ENCODE measurements around the gene S100A13. TPM values are rescaled to one million over a fixed set of nuclear protein-coding genes. Genes with fewer than 3 reads are reported as not detected.

The S100A13 gene
- total and polyA plus RNA-seq, 10 of the 15 experiments (the other 5 are each of a cell fraction or from before 2014, with no cell fraction given): 5.7 to 30.9 (median 9.1) TPM

- TF ChIP-seq BCL3 (IDR thresholded peaks at IDR 0.05; ENCODE audit: borderline replicate concordance, insufficient read depth, low read depth, low read length, poor library complexity, severe bottlenecking): no peak
- no peak for TF ChIP-seq MEF2B (IDR thresholded peaks at IDR 0.05; ENCODE audit: partially characterized antibody, poor library complexity, severe bottlenecking)
- no peak for TF ChIP-seq MTA2 (IDR thresholded peaks at IDR 0.05; ENCODE audit: low read depth)
- no peak for TF ChIP-seq YY1 (IDR thresholded peaks at IDR 0.05; ENCODE audit: low read depth, low read length)
- no peak for TF ChIP-seq TBL1XR1 (IDR thresholded peaks at IDR 0.05; ENCODE audit: low read depth, low read length)
- no peak for TF ChIP-seq RBBP5 (conservative IDR thresholded peaks at IDR 0.05)
- TF ChIP-seq BHLHE40 (IDR thresholded peaks at IDR 0.05; ENCODE audit: borderline replicate concordance in 1 of 2, low read depth in 2 of 2, low read length in 1 of 2): no peak
- TF ChIP-seq YBX1 (IDR thresholded peaks at IDR 0.05): no peak
- TF ChIP-seq JUND (IDR thresholded peaks at IDR 0.05; ENCODE audit: low read depth, low read length): no peak
- no peak for TF ChIP-seq KLF5 (IDR thresholded peaks at IDR 0.05; ENCODE audit: partially characterized antibody)
- TF ChIP-seq CBX5 (IDR thresholded peaks at IDR 0.05; ENCODE audit: low read depth): no peak
- no peak for TF ChIP-seq PAX5 (IDR thresholded peaks at IDR 0.05; ENCODE audit: borderline replicate concordance, low read depth, low read length)
- TF ChIP-seq ZNF207 (IDR thresholded peaks at IDR 0.05; ENCODE audit: borderline replicate concordance): no peak
- TF ChIP-seq RAD21 (IDR thresholded peaks at IDR 0.05; ENCODE audit: insufficient read depth, low read depth, low read length): no peak
- TF ChIP-seq USF2 (IDR thresholded peaks at IDR 0.05; ENCODE audit: borderline replicate concordance, low read depth, low read length): no peak
- TF ChIP-seq POLR2AphosphoS2 (IDR thresholded peaks at IDR 0.05; ENCODE audit: low read depth, low read length): no peak
- TF ChIP-seq REST (IDR thresholded peaks at IDR 0.05; ENCODE audit: low read depth, low read length): no peak
- no peak for TF ChIP-seq TCF12 (IDR thresholded peaks at IDR 0.05; ENCODE audit: low read depth, low read length)
- TF ChIP-seq CHD4 (IDR thresholded peaks at IDR 0.05): no peak
- Histone ChIP-seq H3K9me3 (replicated peaks; ENCODE audit: control insufficient read depth, insufficient read depth, low read length) (no peaks in the 10 kb centered on the region), H3K4me2 (ENCODE audit: control insufficient read depth, insufficient read depth) (no peak overlapping the region), H3K27ac (ENCODE audit: control insufficient read depth, insufficient read depth) (no peak overlapping the region), H3K36me3 (ENCODE audit: control insufficient read depth in 2 of 2, insufficient read depth in 2 of 2, low read length in 1 of 2) (no peaks in the 10 kb centered on the region), H3K4me1 (ENCODE audit: control insufficient read depth, insufficient read depth, low read length) (no peaks in the 10 kb centered on the region), H3K27me3 (replicated peaks in 1 of 2; ENCODE audit: control insufficient read depth in 2 of 2, insufficient read depth in 2 of 2, low read length in 1 of 2) (no peaks in the 10 kb centered on the region), H3K79me2 (ENCODE audit: control insufficient read depth, insufficient read depth, low read length) (no peaks in the 10 kb centered on the region), H3K4me3 (no peak overlapping the region), H2AFZ (ENCODE audit: control insufficient read depth, low read depth, low read length) (no peak overlapping the region), H4K20me1 (ENCODE audit: control insufficient read depth, insufficient read depth) (no peaks in the 10 kb centered on the region), H3K9ac (ENCODE audit: control insufficient read depth, insufficient read depth, low read length) (no peak overlapping the region)
- RAD21 ChIA-PET (ENCODE audit: unreplicated experiment): no interaction called here
- SMC1A ChIA-PET (ENCODE audit: uncharacterized antibody, unreplicated experiment): interaction anchor here (1.0 kb wide), 1 partner anchor 54 kb away, joined by 3 read pairs; no protein-coding TSS in a partner anchor
- intact Hi-C loops (cut with micrococcal nuclease; ENCODE audit: unreplicated experiment): no loop called here
- in situ Hi-C loops (cut with MboI): no loop called here
- ATAC-seq: no peak
- no peak for DNase-seq (ENCODE audit: low read depth, low spot score)
- BruUV-seq (replicated peaks): no TSS peak
- FAIRE-seq: no peak
- CTCF ChIA-PET: interaction anchor here (1.2 to 1.3 kb wide), 2 partner anchors 15 to 76 kb away, joined by 4 to 5 read pairs; no protein-coding TSS in a partner anchor
- 26% methylated on average over 5 of the region's 5 CpGs for WGBS (ENCODE audit: insufficient coverage, insufficient replicate concordance, low lambda C conversion rate, missing lambda C conversion rate)
- POLR2A ChIA-PET: no interaction called here
Measured at GRCh38 chr1:153587314-153587713, 40.0 kb downstream of the S100A13 start.
